Measurements from ENCODE around the gene NLRX1.
A peak's percentile ranks its signal among the peaks of the same experiment; 100 is the strongest.
"Not testable (repeated sequence)": the region's sequence is repeated elsewhere in the genome, so short reads cannot be mapped to it uniquely, and the experiment has no call there.

The NLRX1 gene

GRCh38 chr11:119189393-119189792 is 20.9 kb downstream of the NLRX1 start:
- H3K27me3 Mint-ChIP-seq, result no peaks in the 10 kb centered on the region
- no peaks in the 10 kb centered on the region for H3K9me3 Mint-ChIP-seq
- H3K27ac Mint-ChIP-seq, result peak overlapping the region in 1 of 2 donors; percentile 4
- ATAC-seq (peak; percentile 22), DNase-seq (no peak)
- no peak overlapping the region for H3K4me3 Mint-ChIP-seq
- H3K4me1 Mint-ChIP-seq, result no peaks in the 10 kb centered on the region

GRCh38 chr11:119190531-119190930 is 22.0 kb downstream of the NLRX1 start:
- H3K9me3 Mint-ChIP-seq, result no peaks in the 10 kb centered on the region
- no peak for ATAC-seq
- H3K4me3 Mint-ChIP-seq, result no peak overlapping the region

DNA sequence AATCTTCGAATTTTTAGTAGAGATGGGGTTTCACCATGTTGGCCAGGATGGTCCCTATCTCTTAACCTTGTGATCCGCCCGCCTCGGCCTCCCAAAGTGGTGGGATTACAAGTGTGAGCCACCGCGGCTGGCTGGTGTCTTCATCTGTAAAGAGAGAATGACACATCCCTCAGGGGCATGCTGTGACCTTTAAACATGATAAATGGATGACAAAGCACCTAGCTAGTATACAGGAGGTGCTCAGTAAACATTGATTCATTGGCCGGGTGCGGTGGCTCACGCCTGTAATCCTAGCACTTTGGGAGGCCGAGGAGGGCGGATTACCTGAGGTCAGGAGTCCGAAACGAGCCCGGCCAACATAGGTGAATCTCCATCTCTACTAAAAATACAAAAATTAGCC is 22.7 kb downstream of the NLRX1 start:
- not testable (repeated sequence) for H3K9me3 Mint-ChIP-seq, H3K4me3 Mint-ChIP-seq, ATAC-seq, DNase-seq, H3K27me3 Mint-ChIP-seq, H3K4me1 Mint-ChIP-seq
- peak overlapping the region in 1 of 2 donors; percentile 52 for H3K27ac Mint-ChIP-seq

More at GRCh38 chr11:119190531-119190930, 22.0 kb downstream of the NLRX1 start:
- Mint-ChIP-seq H3K4me1 (no peaks in the 10 kb centered on the region), H3K27me3 (no peaks in the 10 kb centered on the region), H3K27ac (no peak overlapping the region)
- no peak for DNase-seq

- Mint-ChIP-seq H3K9me3 (no peaks in the 10 kb centered on the region), H3K27me3 (no peaks in the 10 kb centered on the region), H3K4me3 (no peak overlapping the region), H3K27ac (no peak overlapping the region), H3K4me1 (no peaks in the 10 kb centered on the region)
- ATAC-seq (no peak), DNase-seq (no peak)
These were observed 23.6 kb downstream of the NLRX1 start for GRCh38 chr11:119192111-119192510.

- DNase-seq, result no peak
- H3K4me1 Mint-ChIP-seq, result no peaks in the 10 kb centered on the region
- no peak overlapping the region for H3K27ac Mint-ChIP-seq
- H3K27me3 Mint-ChIP-seq, result no peaks in the 10 kb centered on the region
- no peaks in the 10 kb centered on the region for H3K9me3 Mint-ChIP-seq
- no peak for ATAC-seq
- no peak overlapping the region for H3K4me3 Mint-ChIP-seq
These were observed 24.5 kb downstream of the NLRX1 start for GRCh38 chr11:119193001-119193400.

DNA sequence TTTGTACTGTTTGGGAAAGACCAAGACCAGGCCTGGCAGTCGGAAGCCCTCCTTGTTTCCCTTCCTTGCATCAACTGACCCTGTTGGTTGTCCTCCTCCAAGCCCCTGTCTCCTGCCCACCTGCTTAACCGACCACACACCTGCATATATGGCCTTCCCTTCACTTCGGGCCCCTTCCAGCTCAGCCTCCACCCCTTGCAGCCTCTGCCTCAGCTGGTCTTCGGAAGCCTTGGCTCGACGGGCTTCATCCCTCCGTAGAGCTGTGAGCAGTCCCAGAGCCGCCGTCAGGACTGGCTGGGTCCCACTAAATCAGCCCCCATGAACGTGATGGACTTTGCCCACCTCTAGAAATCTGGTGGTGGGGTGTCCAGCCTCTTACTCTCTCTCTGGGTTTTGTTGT is 25.1 kb downstream of the NLRX1 start:
- Mint-ChIP-seq H3K9me3 (no peaks in the 10 kb centered on the region), H3K27me3 (no peaks in the 10 kb centered on the region), H3K27ac (no peak overlapping the region), H3K4me1 (no peaks in the 10 kb centered on the region), H3K4me3 (no peak overlapping the region)
- DNase-seq (no peak), ATAC-seq (no peak)

- DNase-seq (no peak), ATAC-seq (no peak)
- H3K4me3 Mint-ChIP-seq, result no peak overlapping the region
- no peaks in the 10 kb centered on the region for H3K27me3 Mint-ChIP-seq
- no peaks in the 10 kb centered on the region for H3K9me3 Mint-ChIP-seq
- no peak overlapping the region for H3K27ac Mint-ChIP-seq
- no peaks in the 10 kb centered on the region for H3K4me1 Mint-ChIP-seq
These were observed 26.4 kb downstream of the NLRX1 start for GRCh38 chr11:119194811-119195440.

GRCh38 chr11:119195680-119196079 is 27.2 kb downstream of the NLRX1 start:
- no peaks in the 10 kb centered on the region for H3K9me3 Mint-ChIP-seq
- no peaks in the 10 kb centered on the region for H3K4me1 Mint-ChIP-seq
- DNase-seq, result no peak
- H3K4me3 Mint-ChIP-seq, result no peak overlapping the region
- no peaks in the 10 kb centered on the region for H3K27me3 Mint-ChIP-seq
- ATAC-seq, result no peak
- no peak overlapping the region for H3K27ac Mint-ChIP-seq

DNA sequence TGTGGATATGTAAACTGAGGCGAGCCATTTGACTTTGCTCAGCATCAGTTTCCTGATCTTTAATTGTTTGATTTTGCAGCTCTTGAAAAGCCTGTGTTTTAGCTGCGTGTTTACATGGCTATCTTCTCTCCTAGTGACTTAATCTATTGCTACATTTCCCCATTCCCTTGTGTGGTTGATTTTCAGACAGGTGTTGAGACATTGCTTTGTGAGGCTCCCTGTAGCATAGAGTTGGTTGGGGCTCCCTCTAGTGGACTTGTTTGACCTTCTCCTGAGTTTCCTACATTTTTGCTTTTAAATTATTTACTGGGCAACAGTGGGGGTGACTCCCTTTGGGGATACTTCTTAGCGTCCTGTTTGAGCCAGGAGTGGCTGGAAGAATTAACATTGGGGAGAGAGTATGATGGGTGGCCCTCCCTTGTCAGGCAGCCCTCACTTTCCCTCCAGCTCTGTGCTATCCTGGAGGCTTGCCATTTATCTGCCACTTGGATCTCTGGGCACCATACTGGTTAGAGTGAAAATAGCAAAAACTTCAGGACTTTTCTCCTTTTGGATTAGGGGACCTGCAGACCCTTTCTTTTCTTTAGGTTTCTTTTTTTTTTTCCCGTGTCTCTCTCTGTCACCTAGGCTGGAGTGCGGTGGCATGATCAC is 28.4 kb downstream of the NLRX1 start:
- Mint-ChIP-seq H3K27ac (no peak overlapping the region), H3K4me3 (no peak overlapping the region), H3K27me3 (no peaks in the 10 kb centered on the region), H3K4me1 (no peaks in the 10 kb centered on the region), H3K9me3 (no peaks in the 10 kb centered on the region)
- peak; percentile 95 for ATAC-seq
- DNase-seq, result peak; percentile 60 to 71

- no peak for DNase-seq
- ATAC-seq, result no peak
- H3K27me3 Mint-ChIP-seq, result no peaks in the 10 kb centered on the region
- no peak overlapping the region for H3K4me3 Mint-ChIP-seq
- no peaks in the 10 kb centered on the region for H3K4me1 Mint-ChIP-seq
- no peaks in the 10 kb centered on the region for H3K9me3 Mint-ChIP-seq
- H3K27ac Mint-ChIP-seq, result no peak overlapping the region
These were observed 30.4 kb downstream of the NLRX1 start for GRCh38 chr11:119198925-119199324.

DNA sequence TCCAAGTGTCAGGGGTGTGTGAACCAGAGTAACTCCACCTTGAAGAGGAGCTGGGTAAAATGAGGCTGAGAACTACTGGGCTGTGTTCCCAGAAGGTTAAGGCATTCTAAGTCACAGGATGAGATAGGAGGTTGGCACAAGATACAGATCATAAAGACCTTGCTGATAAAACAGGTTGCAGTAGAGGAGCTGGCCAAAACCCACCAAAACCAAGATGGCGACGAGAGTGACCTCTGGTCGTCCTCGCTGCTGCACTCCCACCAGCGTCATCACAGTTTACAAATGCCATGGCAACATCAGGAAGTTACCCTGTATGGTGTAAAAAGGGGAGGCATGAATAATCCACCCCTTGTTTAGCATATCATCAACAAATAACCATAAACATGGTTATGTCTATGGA is 32.7 kb downstream of the NLRX1 start:
- not testable (repeated sequence) for ATAC-seq, H3K27me3 Mint-ChIP-seq, H3K27ac Mint-ChIP-seq, DNase-seq, H3K9me3 Mint-ChIP-seq, H3K4me3 Mint-ChIP-seq
- peaks cover 12% of the 10 kb centered on the region for H3K4me1 Mint-ChIP-seq

DNA sequence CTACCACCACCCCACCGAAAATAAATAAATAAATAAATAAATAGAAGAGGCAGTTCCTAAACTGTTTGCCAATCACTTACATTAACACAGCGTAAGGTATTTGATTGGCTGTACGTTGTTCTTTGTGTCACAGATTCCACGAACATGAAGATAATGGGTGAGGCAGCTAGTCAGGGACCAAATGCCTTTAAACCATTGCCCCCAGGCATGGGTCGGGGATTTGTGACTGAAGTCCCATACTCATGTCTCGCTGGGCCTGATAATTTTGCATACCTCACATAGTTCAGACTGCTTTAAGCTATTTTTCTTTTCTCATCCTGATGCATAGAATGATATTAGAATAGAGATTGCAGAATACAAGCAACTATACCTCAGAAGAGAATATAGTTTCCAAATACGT is 34.0 kb downstream of the NLRX1 start:
- H3K4me3 Mint-ChIP-seq, result no peak overlapping the region

GRCh38 chr11:119204066-119204465 is 35.5 kb downstream of the NLRX1 start:
- Mint-ChIP-seq H3K4me3 (no peak overlapping the region), H3K4me1 (peaks cover 17% of the 10 kb centered on the region), H3K27ac (no peak overlapping the region), H3K27me3 (no peaks in the 10 kb centered on the region), H3K9me3 (no peaks in the 10 kb centered on the region)
- DNase-seq (no peak), ATAC-seq (no peak)

More for the DNA sequence above, 34.0 kb downstream of the NLRX1 start:
- no peak for ATAC-seq
- no peaks in the 10 kb centered on the region for H3K9me3 Mint-ChIP-seq
- no peak for DNase-seq
- peaks cover 12% of the 10 kb centered on the region for H3K4me1 Mint-ChIP-seq
- H3K27me3 Mint-ChIP-seq, result no peaks in the 10 kb centered on the region
- H3K27ac Mint-ChIP-seq, result no peak overlapping the region

GRCh38 chr11:119205080-119205479 is 36.6 kb downstream of the NLRX1 start:
- Mint-ChIP-seq H3K4me1 (peaks cover 26% of the 10 kb centered on the region), H3K4me3 (peak overlapping the region; percentile 92 to 93), H3K27ac (no peak overlapping the region), H3K9me3 (no peaks in the 10 kb centered on the region), H3K27me3 (no peaks in the 10 kb centered on the region)
- ATAC-seq (no peak), DNase-seq (no peak)

DNA sequence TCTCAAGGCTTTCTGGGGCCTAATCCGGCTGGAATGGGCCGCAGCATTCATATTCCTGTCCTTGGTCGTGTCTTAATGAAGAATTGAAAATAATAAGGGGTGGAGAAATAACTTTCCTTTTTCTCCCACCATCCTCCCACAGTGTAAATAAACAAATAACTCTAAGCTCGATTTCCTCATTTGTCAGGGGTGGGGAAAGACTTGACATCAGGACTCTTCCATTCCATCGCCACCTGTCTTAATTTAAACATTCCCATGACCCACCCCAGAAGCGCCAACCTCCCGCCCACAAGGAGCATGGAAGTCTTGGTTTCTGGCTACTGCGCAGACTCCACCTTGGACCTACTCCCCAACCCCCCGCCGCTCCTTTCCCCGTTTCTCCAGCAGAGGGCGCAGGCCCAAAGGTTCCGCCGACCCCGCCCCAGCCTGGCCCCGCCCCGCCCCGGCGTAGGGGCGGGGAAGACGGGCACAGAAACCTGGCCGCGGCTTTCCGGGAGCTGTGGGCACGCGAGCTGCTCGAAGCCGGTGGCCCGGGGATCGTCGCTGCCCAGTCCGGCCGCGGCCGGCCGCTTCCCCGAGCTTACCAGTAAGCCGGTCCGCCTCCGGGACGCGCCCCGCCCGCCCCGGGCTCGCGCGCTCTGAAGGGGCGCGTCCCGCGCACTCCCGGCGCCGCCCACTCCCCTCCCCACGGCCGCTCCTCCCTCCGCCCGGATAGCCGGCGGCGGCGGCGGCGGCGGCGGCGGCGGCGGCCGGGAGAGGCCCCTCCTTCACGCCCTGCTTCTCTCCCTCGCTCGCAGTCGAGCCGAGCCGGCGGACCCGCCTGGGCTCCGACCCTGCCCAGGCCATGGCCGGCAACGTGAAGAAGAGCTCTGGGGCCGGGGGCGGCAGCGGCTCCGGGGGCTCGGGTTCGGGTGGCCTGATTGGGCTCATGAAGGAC is 37.3 kb downstream of the NLRX1 start, which contains the start of gene CBL:
Gene CBL, plus strand, starts transcription at position 766 of the 937 bp plus-strand sequence. Its CDS starts 79 bp downstream, at position 845.
- ATAC-seq (peak; percentile 89), DNase-seq (peak; percentile 91 to 96)
- no peaks in the 10 kb centered on the region for H3K27me3 Mint-ChIP-seq
- H3K9me3 Mint-ChIP-seq, result no peaks in the 10 kb centered on the region
- H3K4me1 Mint-ChIP-seq, result peaks cover 30% of the 10 kb centered on the region
- peak within 1 kb of the TSS; percentile 95 to 96 for H3K27ac Mint-ChIP-seq
- peak within 1 kb of the TSS; percentile 92 to 93 for H3K4me3 Mint-ChIP-seq

All from stimulated activated naive CD8-positive, alpha-beta T cell treated with anti-CD3 and anti-CD28 coated beads, Interleukin-15, amount 100 ng/mL, for 72 hours (primary cell).